Measurements from ENCODE around the gene STXBP1.

Gene STXBP1

GRCh38 chr9:127693697-127694096, 81.6 kb downstream of the STXBP1 start:
- Mint-ChIP-seq H3K27ac (no peak overlapping the region), H3K9me3 (no peaks in the 10 kb centered on the region), H3K27me3 (ENCODE audit: low read depth) (no peaks in the 10 kb centered on the region), H3K36me3 (ENCODE audit: low read depth) (peaks cover 2% of the 10 kb centered on the region), H3K4me1 (ENCODE audit: low read depth) (no peaks in the 10 kb centered on the region), H3K4me3 (no peak overlapping the region)
- DNase-seq (ENCODE audit: low spot score) = no peak

DNA sequence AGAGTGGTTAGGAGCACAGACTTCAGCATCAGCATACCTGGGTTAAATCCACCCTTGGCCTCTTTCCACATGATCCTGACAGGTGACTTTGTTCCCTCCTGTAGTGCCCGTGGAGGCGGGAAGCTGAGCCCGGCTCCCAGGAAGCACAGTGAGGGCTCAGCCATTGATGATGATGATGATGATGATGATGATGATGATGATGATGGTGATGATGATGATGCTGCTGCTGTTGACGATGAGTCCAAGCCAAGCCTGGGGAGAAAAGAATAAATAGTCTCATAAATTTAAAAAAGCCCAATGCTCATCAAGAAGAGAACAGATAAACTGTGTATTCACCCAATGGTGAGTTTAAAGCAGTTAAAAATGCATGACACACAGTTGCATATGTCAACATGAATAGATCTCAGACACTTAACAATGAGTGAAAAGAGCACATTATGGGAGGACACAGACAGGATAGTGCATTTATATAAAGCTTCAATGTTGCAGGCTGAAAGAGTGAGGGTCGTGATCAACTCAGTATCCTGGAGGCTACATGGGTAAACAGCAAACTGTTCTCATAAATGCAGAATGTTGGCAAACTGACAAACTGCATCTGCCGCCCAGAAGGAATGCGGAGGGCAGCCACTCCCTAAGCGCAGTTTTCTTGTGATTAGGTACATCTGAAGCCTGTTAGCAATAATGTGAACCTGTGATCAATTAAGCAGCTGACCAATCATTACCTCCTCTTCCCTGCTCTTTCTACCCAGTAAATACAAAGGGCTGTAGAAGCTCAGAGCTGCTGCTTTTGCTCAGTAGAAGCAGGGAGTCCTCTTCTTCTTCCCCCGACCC, 83.0 kb downstream of the STXBP1 start:
- H3K4me1 Mint-ChIP-seq (ENCODE audit: low read depth) = peaks cover 8% of the 10 kb centered on the region
- H3K27me3 Mint-ChIP-seq (ENCODE audit: low read depth) = no peaks in the 10 kb centered on the region
- DNase-seq (ENCODE audit: low spot score) = no peak
- peaks cover 2% of the 10 kb centered on the region for H3K36me3 Mint-ChIP-seq (ENCODE audit: low read depth)
- no peak overlapping the region for H3K27ac Mint-ChIP-seq
- no peaks in the 10 kb centered on the region for H3K9me3 Mint-ChIP-seq
- no peak overlapping the region for H3K4me3 Mint-ChIP-seq

DNA sequence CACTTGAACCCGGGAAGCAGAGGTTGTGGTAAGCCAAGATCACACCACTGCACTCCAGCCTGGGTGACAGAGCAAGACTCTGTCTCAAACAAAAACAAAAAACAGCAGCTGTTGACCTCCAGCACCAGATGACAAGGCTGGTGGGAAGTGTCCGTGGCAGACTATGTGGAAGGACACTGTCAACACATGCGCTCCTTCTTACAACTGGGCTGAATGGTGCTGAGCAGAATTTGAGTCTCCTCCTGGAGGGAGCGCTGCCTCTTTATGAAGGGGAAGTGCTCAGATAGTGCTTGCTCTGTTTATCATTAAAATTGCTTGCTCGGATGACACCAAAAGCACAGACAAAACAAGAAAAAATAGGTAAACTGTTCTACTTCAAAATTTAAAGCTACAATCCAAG, 85.5 kb downstream of the STXBP1 start:
- no peaks in the 10 kb centered on the region for H3K9me3 Mint-ChIP-seq
- DNase-seq (ENCODE audit: low spot score) = no peak
- H3K27me3 Mint-ChIP-seq (ENCODE audit: low read depth) = no peaks in the 10 kb centered on the region
- H3K4me1 Mint-ChIP-seq (ENCODE audit: low read depth) = peaks cover 10% of the 10 kb centered on the region
- peaks cover 2% of the 10 kb centered on the region for H3K36me3 Mint-ChIP-seq (ENCODE audit: low read depth)
- no peak overlapping the region for H3K4me3 Mint-ChIP-seq
- H3K27ac Mint-ChIP-seq = no peak overlapping the region

GRCh38 chr9:127698386-127698785, 86.3 kb downstream of the STXBP1 start:
- H3K4me1 Mint-ChIP-seq (ENCODE audit: low read depth) = peaks cover 10% of the 10 kb centered on the region
- DNase-seq (ENCODE audit: low spot score) = no peak
- H3K27ac Mint-ChIP-seq = no peak overlapping the region
- H3K9me3 Mint-ChIP-seq = no peaks in the 10 kb centered on the region
- H3K27me3 Mint-ChIP-seq (ENCODE audit: low read depth) = no peaks in the 10 kb centered on the region
- no peak overlapping the region for H3K4me3 Mint-ChIP-seq
- H3K36me3 Mint-ChIP-seq (ENCODE audit: low read depth) = peaks cover 2% of the 10 kb centered on the region

GRCh38 chr9:127698985-127699670, 87.1 kb downstream of the STXBP1 start:
- peak overlapping the region; percentile 67 for H3K27ac Mint-ChIP-seq
- H3K9me3 Mint-ChIP-seq = no peaks in the 10 kb centered on the region
- H3K4me3 Mint-ChIP-seq = peak overlapping the region; percentile 72
- no peaks in the 10 kb centered on the region for H3K27me3 Mint-ChIP-seq (ENCODE audit: low read depth)
- peaks cover 10% of the 10 kb centered on the region for H3K4me1 Mint-ChIP-seq (ENCODE audit: low read depth)
- DNase-seq (ENCODE audit: low spot score) = peak; percentile 86
- peaks cover 2% of the 10 kb centered on the region for H3K36me3 Mint-ChIP-seq (ENCODE audit: low read depth)

- H3K27me3 Mint-ChIP-seq (ENCODE audit: low read depth) = no peaks in the 10 kb centered on the region
- H3K4me3 Mint-ChIP-seq = peak overlapping the region; percentile 72
- H3K9me3 Mint-ChIP-seq = no peaks in the 10 kb centered on the region
- H3K36me3 Mint-ChIP-seq (ENCODE audit: low read depth) = peaks cover 2% of the 10 kb centered on the region
- no peak overlapping the region for H3K27ac Mint-ChIP-seq
- DNase-seq (ENCODE audit: low spot score) = no peak
- peaks cover 10% of the 10 kb centered on the region for H3K4me1 Mint-ChIP-seq (ENCODE audit: low read depth)
Measured at GRCh38 chr9:127700140-127700539, 88.1 kb downstream of the STXBP1 start.

DNA sequence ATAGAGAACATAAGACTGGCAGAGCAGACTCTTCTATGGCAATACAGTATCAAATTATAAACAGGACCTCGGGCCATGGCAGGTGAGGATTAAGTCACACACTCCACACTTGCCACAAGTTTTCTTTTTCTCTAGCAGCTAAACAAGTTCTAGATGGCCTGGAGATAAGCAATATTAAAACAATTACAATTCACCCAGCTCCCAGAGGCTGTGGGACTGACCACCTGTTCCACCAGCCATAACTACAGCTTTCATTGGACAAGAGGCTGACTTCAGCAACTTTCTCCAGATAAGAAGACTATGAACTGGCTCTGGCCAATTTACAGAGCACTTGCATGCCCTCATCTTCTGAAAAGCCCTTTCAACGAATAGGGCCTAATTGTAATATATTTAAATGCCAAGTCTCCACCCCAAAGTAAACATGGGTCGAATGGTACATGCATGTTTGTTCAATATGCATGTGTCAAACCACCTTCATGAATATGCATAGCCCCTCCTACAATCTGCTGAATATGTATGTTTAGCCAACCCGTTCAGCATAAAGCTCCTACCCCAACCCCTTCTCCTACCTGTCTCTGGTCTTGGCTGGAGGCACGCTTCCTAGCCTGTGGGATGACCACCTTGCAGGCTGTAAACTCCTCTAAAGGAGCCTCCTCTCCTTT, 88.6 kb downstream of the STXBP1 start:
- no peak overlapping the region for H3K27ac Mint-ChIP-seq
- H3K27me3 Mint-ChIP-seq (ENCODE audit: low read depth) = no peaks in the 10 kb centered on the region
- H3K9me3 Mint-ChIP-seq = no peaks in the 10 kb centered on the region
- DNase-seq (ENCODE audit: low spot score) = no peak
- H3K4me1 Mint-ChIP-seq (ENCODE audit: low read depth) = peaks cover 10% of the 10 kb centered on the region
- H3K4me3 Mint-ChIP-seq = no peak overlapping the region
- peaks cover 2% of the 10 kb centered on the region for H3K36me3 Mint-ChIP-seq (ENCODE audit: low read depth)

GRCh38 chr9:127703289-127703946, 91.3 kb downstream of the STXBP1 start:
- Mint-ChIP-seq H3K4me1 (ENCODE audit: low read depth) (peaks cover 15% of the 10 kb centered on the region), H3K36me3 (ENCODE audit: low read depth) (no peaks in the 10 kb centered on the region), H3K4me3 (no peak overlapping the region), H3K27ac (no peak overlapping the region), H3K27me3 (ENCODE audit: low read depth) (no peaks in the 10 kb centered on the region), H3K9me3 (peaks cover under 1% of the 10 kb centered on the region)
- DNase-seq (ENCODE audit: low spot score) = no peak

GRCh38 chr9:127705577-127706379, 93.7 kb downstream of the STXBP1 start:
- Mint-ChIP-seq H3K27ac (no peak overlapping the region), H3K4me3 (no peak overlapping the region)

DNA sequence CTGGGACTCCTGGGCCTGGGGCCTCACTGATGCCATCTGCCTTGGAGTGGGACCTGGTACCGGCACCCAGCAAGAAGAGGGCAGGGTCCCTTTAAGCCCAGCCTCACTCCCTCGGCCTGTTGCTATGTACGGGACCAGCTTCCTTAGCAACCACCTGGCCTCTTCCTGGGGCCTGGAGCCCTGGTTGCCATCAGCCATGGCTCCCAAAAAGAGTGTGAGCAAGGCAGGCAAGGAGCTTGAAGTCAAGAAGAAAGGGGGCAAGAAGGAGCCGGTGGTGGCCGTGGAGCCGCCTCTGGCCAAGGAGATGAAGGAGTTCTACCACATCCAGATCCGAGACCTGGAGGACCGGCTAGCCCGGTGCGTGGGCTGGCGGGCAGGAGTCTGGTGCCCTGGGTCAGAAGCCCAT, 94.8 kb downstream of the STXBP1 start, which contains the start of gene CFAP157:
CFAP157 (plus strand) TSS at position 153 of the 406 bp plus-strand sequence; CDS start at position 197, 44 bp downstream.
- H3K9me3 Mint-ChIP-seq = peaks cover 3% of the 10 kb centered on the region
- H3K4me3 Mint-ChIP-seq = no peak within 1 kb of the TSS
- DNase-seq (ENCODE audit: low spot score) = no peak
- H3K27me3 Mint-ChIP-seq (ENCODE audit: low read depth) = no peaks in the 10 kb centered on the region
- H3K36me3 Mint-ChIP-seq (ENCODE audit: low read depth) = no peaks in the 10 kb centered on the region
- H3K4me1 Mint-ChIP-seq (ENCODE audit: low read depth) = peaks cover 20% of the 10 kb centered on the region
- H3K27ac Mint-ChIP-seq = no peak within 1 kb of the TSS

More at GRCh38 chr9:127705577-127706379, 93.7 kb downstream of the STXBP1 start:
- H3K36me3 Mint-ChIP-seq (ENCODE audit: low read depth) = no peaks in the 10 kb centered on the region
- H3K27me3 Mint-ChIP-seq (ENCODE audit: low read depth) = no peaks in the 10 kb centered on the region
- peaks cover 3% of the 10 kb centered on the region for H3K9me3 Mint-ChIP-seq
- H3K4me1 Mint-ChIP-seq (ENCODE audit: low read depth) = peaks cover 10% of the 10 kb centered on the region
- no peak for DNase-seq (ENCODE audit: low spot score)

- Mint-ChIP-seq H3K4me1 (ENCODE audit: low read depth) (peaks cover 20% of the 10 kb centered on the region), H3K27me3 (ENCODE audit: low read depth) (no peaks in the 10 kb centered on the region), H3K4me3 (no peak overlapping the region), H3K27ac (no peak overlapping the region), H3K9me3 (peaks cover 3% of the 10 kb centered on the region), H3K36me3 (ENCODE audit: low read depth) (no peaks in the 10 kb centered on the region)
- DNase-seq (ENCODE audit: low spot score) = peak; percentile 12
Measured at GRCh38 chr9:127707766-127708165, 95.7 kb downstream of the STXBP1 start.

DNA sequence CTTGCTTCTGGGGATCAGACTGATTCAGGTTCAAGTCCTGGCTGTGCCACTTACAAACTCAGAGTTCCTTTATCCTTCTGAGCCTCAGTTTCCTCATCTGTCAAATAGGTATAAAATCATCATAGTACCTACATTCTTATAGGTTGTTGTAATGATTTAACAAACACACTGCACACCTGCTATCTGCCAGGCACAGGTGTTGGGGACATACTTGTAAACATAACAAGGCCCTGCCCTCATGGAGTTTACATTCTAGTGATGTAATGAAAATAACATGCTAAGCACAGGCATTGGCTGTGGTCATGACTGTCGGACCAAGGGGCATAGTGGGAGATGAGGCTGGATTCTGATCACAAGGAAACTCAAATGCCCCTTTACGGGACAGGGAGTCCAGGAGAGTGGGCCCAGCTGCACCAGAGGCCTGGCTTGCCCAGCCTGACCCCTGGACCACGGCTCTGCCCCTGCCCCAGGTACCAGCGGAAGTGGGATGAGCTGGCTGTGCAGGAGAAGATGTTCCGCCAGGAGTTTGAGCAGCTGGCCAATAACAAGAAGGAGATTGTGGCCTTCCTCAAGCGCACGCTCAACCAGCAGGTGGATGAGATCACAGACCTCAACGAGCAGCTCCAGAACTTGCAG, 97.0 kb downstream of the STXBP1 start:
- no peaks in the 10 kb centered on the region for H3K36me3 Mint-ChIP-seq (ENCODE audit: low read depth)
- H3K4me1 Mint-ChIP-seq (ENCODE audit: low read depth) = peaks cover 20% of the 10 kb centered on the region
- H3K27me3 Mint-ChIP-seq (ENCODE audit: low read depth) = no peaks in the 10 kb centered on the region
- H3K4me3 Mint-ChIP-seq = no peak overlapping the region
- H3K27ac Mint-ChIP-seq = no peak overlapping the region
- peaks cover 3% of the 10 kb centered on the region for H3K9me3 Mint-ChIP-seq
- DNase-seq (ENCODE audit: low spot score) = no peak

Measured in T-helper 2 cell treated with Interferon-gamma antibody and Interleukin-4, amounts not matched to agents 5 μg/mL and 100 μg/mL, for 36 hours (primary cell).